PC-9 (cell line): ENCODE measurements around the gene IL32.

Experiments used
- CTCF ChIP-seq: fragments of 200-600 bp; sonication (generic); conservative IDR thresholded peaks from 2 replicates; pipeline ENCODE4 v1.6.1; 2017; ENCODE audit warnings: mixed run types, antibody characterized with exemption, mild to moderate bottlenecking, moderate library complexity
- EZH2 ChIP-seq: fragments of 200-600 bp; sonication (generic); IDR thresholded peaks from 2 replicates; pipeline ENCODE4 v1.8.0; 2017; ENCODE audit warnings: antibody characterized with exemption, low read depth

- TF ChIP-seq CTCF (no peak), EZH2 (no peak)
These were observed 38.0 kb upstream of the IL32 start for GRCh38 chr16:3027489-3027795.
